Erythroblast (primary cell): ENCODE data around the gene SLC17A1.

Source experiments
- GATA1 ChIP-seq: IDR thresholded peaks from 2 replicates; pipeline ENCODE4 v1.6.1; 2011; ENCODE audit warnings: low read depth, mild to moderate bottlenecking, control low read depth, low read length, moderate library complexity
- POLR2A ChIP-seq: IDR thresholded peaks from 2 replicates; pipeline ENCODE4 v1.6.1; 2011; ENCODE audit warnings: mild to moderate bottlenecking, low read length

DNA sequence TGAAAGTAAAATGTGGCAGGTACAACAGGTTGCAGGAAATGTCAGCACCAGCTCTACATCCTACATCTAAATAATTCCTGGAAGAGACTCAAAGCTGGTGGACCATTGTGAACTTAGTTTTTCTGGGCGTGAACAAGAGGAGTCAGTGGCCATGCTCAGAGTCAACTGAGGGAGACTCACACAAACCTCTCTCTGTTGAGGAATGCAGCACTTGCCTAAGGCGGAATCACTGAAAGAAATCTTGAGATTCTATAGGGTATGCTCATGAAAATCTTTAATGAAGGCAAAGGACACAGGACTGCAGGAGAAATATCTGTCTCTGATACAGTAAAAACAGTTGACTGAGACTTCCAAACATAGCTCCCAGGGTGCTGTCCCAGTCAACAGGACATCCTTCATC, 54.8 kb downstream of the SLC17A1 start:
- TF ChIP-seq POLR2A = no peak
- no peak for TF ChIP-seq GATA1
